Activated CD8-positive, alpha-beta memory T cell treated with anti-CD3 and anti-CD28 coated beads, Interleukin-2, amount 50 U/mL, for 4 hours (primary cell): ENCODE measurements around the gene C2CD2.

Source experiments
- DNase-seq: peaks from one replicate; pipeline ENCODE4 v3.0.0-alpha.2; 2020

C2CD2 gene

GRCh38 chr21:41903559-41904351 is 50.1 kb downstream of the C2CD2 start:
- no peak for DNase-seq

- DNase-seq, result no peak
Observed at GRCh38 chr21:41902946-41903345, 50.9 kb downstream of the C2CD2 start.

- DNase-seq, result no peak
Observed at GRCh38 chr21:41901782-41902181, 52.0 kb downstream of the C2CD2 start.

GRCh38 chr21:41901099-41901498 is 52.7 kb downstream of the C2CD2 start:
- DNase-seq, result no peak

GRCh38 chr21:41900401-41900800 is 53.4 kb downstream of the C2CD2 start:
- DNase-seq, result no peak

GRCh38 chr21:41899426-41900202 is 54.2 kb downstream of the C2CD2 start:
- no peak for DNase-seq

- DNase-seq, result no peak
Observed at GRCh38 chr21:41898998-41899397, 54.8 kb downstream of the C2CD2 start.

- DNase-seq, result no peak
Observed at GRCh38 chr21:41897700-41898099, 56.1 kb downstream of the C2CD2 start.

- no peak for DNase-seq
Observed at GRCh38 chr21:41897047-41897669, 56.7 kb downstream of the C2CD2 start.

GRCh38 chr21:41895643-41896493 is 58.0 kb downstream of the C2CD2 start:
- DNase-seq, result peak; percentile 59

GRCh38 chr21:41894922-41895557 is 58.8 kb downstream of the C2CD2 start:
- no peak for DNase-seq

- no peak for DNase-seq
Observed at GRCh38 chr21:41894511-41894910, 59.3 kb downstream of the C2CD2 start.

GRCh38 chr21:41892726-41893125 is 61.1 kb downstream of the C2CD2 start:
- no peak for DNase-seq

- DNase-seq, result no peak
Observed at GRCh38 chr21:41891132-41891531, 62.7 kb downstream of the C2CD2 start.

GRCh38 chr21:41890355-41890754 is 63.5 kb downstream of the C2CD2 start:
- DNase-seq, result no peak

GRCh38 chr21:41888749-41889376 is 65.0 kb downstream of the C2CD2 start:
- no peak for DNase-seq

GRCh38 chr21:41887667-41888066 is 66.2 kb downstream of the C2CD2 start:
- no peak for DNase-seq

- DNase-seq, result no peak
Observed at GRCh38 chr21:41886328-41886727, 67.5 kb downstream of the C2CD2 start.

GRCh38 chr21:41885341-41886024 is 68.3 kb downstream of the C2CD2 start:
- DNase-seq, result no peak

- DNase-seq, result no peak
Observed at GRCh38 chr21:41884501-41885030, 69.3 kb downstream of the C2CD2 start.

GRCh38 chr21:41883582-41883981 is 70.2 kb downstream of the C2CD2 start:
- no peak for DNase-seq
